GM10847 (cell line): ENCODE measurements around the gene RORB.

Experiments used
- POLR2A ChIP-seq: IDR thresholded peaks from 2 replicates; pipeline ENCODE4 v1.6.1; 2011; ENCODE audit not compliant: insufficient read length; ENCODE audit errors: extremely low read depth

RORB gene

DNA sequence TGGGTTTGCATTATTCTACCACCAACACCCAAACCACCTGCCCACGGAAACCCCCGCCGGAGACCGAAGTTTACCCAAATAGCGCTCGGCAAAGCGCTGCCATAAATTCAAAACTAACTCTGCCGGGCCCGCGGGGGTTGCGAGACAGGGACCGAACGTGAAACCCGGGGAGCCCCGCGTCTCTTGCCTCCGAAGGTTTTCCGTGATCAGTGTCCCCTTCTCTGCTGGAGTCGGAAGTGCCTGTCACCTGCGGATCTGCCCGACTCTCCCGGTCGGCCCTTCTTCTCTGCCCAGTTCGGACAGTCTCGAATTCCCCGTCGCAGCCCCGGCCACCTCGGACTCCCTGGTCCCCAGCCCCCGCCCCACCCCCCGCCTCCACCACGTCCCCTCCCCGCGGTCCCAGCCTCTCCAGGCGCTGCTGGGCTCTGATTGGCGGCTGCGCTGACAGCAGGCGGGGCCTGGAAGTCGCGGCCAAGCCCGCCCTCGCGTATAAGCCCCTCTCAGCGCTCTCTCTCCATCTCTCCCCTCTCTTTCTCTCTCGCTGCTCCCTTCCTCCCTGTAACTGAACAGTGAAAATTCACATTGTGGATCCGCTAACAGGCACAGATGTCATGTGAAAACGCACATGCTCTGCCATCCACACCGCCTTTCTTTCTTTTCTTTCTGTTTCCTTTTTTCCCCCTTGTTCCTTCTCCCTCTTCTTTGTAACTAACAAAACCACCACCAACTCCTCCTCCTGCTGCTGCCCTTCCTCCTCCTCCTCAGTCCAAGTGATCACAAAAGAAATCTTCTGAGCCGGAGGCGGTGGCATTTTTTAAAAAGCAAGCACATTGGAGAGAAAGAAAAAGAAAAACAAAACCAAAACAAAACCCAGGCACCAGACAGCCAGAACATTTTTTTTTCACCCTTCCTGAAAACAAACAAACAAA lies at the start of gene RORB:
Gene RORB (plus strand): TSS at position 517 of the 929 bp plus-strand sequence. CDS start 642 bp downstream, outside the sequence.
- no peak for TF ChIP-seq POLR2A

DNA sequence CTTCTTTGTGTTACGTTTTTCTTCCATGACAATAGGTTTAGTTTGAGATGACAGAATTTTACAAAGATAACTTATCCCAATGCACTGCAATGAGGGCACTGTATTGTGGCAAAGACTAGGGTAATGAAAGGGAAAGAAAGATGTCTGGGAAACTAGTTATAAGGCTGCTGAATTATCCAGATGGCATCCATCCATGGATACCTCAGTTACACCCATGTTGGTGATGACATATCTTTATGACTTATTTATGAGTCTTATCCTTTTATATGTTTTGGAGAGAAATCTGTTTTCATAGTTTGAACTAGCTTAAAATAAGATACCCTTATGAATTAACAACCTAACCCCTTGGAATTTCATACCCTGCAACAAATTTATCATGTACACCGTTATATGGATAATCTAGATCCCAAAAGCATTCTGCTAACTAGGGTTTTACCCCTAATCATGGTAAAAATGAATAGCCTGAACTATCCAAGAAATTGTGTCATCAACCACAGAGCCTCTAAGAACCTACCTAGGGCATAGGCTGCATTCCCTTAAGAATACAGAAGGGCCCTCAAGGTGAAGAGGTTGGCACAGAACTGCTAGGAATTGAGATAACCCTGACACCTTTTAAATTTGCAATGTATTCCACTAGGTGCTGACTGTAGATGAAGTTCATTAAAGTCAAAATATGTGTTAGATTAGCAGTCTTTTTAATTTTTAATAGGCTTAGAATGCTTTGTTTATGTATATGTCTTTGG lies 49.5 kb upstream of the RORB start:
- no peak for TF ChIP-seq POLR2A

DNA sequence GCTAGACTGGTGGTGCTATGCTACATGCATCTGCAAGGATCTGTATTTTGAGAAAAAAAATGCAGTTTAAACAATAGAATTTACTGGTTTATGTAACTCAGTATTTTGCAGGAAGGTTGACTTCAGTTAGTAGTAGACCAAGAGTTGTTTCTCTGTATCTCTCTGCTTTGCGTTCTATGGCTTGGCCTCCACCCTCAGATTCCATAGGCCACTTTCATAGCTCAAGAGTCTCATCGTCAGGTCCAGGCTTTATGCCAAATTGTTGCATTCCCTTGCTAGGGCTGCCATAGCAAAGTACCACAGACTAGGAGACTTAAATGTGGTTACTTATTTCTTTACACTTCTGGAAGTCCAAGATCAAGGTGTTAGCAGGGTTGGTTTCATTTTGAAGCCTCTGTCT lies 48.1 kb upstream of the RORB start:
- TF ChIP-seq POLR2A, result no peak

DNA sequence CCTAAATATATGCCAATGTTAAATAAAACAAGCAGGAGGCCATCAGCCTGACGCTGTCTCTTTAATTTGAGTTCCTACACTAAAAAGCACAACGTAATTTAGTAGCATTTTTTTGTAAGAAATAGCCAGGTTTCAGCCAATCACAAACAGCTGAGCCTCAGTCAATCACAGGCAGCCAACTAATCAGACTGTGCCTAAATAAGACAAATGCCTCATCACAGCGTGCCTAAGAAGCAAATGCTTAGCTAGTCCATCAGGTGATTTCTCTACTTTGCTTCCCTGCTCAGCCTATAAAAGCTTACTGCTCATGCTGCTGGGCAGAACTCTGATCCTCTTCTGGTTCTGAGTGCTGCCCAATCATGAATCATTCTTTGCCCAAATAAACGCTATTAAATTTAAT lies 38.3 kb upstream of the RORB start:
- no peak for TF ChIP-seq POLR2A

DNA sequence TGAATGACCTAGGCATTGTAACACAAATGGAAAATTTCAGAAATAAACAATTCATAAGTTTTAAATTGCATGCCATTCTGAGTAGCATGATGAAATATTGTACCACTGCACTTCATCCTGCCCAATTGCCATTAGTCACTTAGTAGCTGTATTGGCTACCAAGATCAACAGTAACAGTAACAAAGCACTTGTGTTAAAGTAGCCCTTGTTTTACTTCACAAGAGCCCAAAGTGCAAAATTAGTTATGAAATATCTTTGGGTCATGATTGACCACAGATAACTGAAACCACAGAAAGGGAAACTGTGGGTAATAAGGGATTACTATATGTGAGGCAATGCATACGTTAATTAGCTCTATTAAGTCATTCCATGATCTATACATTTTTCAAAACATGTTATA lies 33.3 kb upstream of the RORB start:
- TF ChIP-seq POLR2A, result no peak

DNA sequence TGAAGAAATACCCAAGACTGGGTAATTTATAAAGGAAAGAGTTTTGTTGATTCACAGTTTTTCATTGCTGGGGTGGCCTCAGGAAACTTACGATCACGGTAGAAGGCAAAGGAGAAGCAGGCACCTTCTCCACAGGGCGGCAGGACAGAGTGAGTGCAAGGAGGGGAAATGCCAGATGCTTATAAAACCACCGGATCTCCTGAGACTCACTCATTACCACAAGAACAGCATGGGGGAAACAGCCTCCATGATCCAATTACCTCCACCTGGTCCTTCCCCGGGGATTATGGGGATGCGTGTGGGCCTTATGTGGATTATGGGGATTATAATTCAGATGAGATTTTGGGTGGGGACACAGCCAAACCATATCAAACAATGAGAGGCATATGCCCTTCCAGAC lies 18.5 kb upstream of the RORB start:
- TF ChIP-seq POLR2A, result no peak

DNA sequence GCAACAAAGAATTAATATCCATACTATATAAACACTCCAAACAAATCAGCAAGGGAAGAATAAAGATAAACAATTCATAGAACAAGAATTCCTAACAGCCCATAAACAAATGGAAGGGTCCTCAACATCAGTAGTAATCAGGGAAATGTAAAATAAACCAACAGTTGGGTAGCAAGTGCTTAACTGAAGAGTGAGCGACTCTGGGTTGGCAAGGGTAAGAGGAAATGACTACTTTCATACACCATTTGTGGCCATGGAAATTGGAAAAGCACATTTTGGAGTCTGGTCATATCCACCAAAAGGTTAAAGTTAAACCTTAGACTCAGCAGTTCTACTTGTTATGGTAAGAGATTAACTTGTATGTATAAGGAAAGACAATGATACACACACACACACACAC lies 17.4 kb upstream of the RORB start:
- no peak for TF ChIP-seq POLR2A

DNA sequence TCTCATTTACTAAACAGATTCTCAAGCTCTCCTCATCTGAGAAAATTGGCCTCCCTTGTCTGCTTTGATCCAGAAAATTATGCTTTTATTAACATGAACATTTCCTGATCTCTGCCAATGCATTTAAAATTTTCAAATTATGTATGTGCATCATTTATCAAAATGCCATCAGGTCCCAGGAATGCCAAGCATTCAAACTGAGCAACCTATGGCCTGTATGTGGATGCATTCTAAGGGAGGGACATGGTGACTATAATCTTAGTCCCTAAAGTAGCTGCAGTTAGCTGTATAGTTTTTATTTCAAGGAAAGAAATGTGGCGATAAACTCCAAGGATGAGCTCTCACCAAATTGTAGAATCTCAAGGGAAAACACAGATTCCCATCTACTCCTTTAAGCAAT lies 9.7 kb upstream of the RORB start:
- TF ChIP-seq POLR2A, result no peak

DNA sequence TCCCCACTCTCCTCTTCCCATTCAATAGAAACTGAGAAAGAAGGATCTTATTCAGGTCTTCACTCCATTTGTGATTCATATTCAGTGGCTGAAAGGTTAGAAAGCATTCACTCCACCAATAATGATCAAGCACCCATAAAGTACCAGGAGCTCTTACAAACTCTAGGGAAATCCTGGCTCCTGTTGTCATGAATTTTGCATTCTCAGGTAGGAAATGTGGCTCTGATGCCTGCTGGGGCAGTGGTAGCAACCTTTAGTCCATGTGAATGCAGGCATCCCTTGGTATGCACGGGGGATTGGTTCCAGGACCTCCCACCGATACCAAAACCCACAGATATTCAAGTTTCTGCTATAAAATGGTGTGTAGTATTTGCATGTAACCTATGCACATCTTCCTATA lies 3.6 kb upstream of the RORB start:
- no peak for TF ChIP-seq POLR2A

DNA sequence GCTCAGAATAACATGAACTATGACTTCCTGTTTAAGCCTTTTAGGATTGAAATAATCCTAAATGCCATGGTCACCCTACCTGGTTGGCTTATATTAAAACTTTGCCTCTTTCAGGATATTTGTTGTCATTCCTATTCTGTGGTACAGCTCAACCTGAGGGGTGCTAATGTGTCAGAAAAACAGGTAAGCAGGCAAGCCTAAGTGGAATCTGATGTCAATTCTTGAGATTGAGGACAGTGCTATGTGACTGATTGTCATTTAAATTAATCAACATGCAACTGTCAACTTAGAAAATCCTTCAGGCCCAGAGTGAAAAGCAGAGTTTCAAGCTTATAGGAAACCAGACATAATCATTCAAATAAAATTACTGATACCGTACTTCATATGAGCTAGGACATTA lies 2.6 kb upstream of the RORB start:
- TF ChIP-seq POLR2A, result no peak

DNA sequence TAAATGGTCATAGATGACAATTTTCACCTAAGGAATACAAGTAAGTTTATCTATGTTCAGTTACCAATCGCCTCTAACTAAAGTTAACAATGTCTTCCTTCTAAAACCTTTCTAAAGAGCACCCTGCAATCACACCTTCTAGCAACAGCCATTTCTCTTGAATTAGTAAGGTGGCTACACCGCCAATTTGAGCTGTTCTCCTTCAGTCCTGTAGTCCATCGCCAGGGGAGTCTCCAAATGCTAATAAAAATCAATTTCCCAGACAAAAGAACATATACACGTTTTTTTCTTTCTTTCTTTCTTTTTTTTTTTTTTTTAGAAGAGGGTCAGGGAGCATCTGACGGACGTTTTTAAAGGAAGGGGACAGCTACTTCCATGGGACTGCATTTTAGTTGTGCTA lies 729 bp upstream of the RORB start:
- TF ChIP-seq POLR2A, result no peak

DNA sequence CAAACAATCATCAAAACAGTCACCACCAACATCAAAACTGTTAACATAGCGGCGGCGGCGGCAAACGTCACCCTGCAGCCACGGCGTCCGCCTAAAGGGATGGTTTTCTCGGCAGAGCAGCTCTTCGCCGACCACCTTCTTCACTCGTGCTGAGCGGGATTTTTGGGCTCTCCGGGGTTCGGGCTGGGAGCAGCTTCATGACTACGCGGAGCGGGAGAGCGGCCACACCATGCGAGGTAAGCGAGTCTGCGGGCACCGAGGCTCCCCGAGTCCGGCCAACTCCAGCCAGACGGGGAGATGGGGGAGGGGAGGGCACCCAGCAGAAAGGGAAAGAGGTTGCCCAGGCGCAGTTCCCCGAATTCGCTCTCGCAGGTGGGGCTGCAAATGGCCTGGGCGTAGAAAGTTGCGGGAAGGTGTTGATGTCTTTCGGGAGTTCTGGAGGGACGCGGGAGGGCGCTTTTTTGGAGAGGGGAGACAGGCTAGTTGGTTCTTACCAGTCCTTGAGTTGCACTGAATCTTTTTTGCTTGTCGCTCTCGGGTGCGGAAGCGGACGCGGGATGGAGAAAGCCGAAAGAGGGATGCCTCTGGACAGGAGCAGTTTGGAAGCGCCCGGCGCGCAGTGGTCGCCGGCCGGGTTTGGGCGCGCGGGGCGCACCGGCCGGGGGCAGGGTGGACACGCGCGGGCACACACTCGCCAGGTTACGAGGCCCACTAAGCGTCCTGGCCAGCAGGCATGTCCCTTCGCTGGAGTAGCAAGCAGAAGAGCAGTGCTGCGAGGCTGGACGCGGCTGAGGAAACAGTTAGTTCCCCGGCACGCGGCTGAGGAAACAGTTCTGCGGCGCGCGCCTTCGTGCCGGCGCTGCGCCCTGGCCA lies 849 bp downstream of the RORB start:
- TF ChIP-seq POLR2A, result no peak

DNA sequence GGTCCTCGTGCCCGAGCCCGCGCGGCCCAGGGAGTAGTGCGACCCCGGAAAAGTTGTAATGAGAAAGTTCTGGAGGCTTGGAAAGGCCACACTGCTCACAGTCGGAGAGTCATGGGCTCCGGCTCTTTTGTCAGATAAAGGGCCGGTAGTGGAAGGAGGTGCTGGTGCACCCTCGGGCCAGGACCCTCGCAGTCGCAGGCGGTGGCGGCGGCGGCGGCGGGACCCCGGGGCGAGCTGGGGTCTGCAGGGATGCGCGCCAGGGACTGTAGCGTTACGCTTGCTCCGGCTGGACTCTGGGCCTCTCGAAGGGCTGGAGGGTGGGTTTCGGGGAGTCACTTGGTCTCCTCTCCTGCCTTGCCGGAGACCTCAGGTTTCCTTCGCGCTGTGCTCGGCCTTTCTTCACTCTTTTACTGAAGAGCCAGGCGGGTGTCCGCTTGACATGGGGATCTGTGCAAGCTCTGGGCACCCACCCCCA lies 1.5 kb downstream of the RORB start:
- no peak for TF ChIP-seq POLR2A

DNA sequence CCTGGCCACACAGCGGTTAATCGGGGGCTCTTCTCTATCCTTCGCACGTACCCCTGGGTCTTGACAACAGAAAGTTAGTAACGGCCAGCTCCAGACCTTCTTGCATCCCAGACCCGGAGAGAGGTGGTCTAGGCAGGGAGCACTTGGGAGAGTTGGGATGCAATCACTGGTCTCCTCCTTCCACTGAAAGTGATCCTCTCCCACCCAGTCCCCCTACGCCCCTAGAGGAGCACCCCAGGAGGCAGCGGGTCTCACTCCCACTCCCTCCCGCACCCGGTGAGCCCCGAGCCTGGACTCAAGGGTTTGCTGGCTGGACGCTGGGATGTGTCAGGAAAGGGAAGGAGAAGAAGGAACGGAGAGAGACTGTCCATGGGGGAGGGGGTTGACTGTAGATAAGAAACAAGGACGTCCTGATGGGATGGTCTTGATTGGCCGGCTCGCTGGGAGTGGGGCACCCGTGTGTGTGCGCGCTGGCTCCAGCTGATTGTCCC lies 2.0 kb downstream of the RORB start:
- no peak for TF ChIP-seq POLR2A
